Measurements from ENCODE around the gene AKAP13.

GRCh38 chr15:85340321-85340665 lies 40.1 kb upstream of the AKAP13 start:
- TF ChIP-seq CTCF (IDR thresholded peaks at IDR 0.05) = no peak
- no peak for TF ChIP-seq POLR2A (IDR thresholded peaks at IDR 0.05)

All from ovary (tissue), 3 donors.